Karpas-422 (cell line): ENCODE measurements around the gene PRG3. TPM values are rescaled to one million over a fixed set of nuclear protein-coding genes. Genes with fewer than 3 reads are reported as not detected.

ENCODE experiments used
- DNase-seq: peaks from one replicate; pipeline ENCODE4 v3.0.0-alpha.2; 2015
- H2AFZ ChIP-seq: fragments of 200-600 bp; sonication (generic); 2 replicates; pipeline ENCODE4 v1.6.1; 2014; ENCODE audit warnings: antibody characterized with exemption, low read length, mixed read lengths
- H3K27ac ChIP-seq: fragments of 200-600 bp; sonication (generic); 2 replicates; pipeline ENCODE4 v1.5.1; 2014; ENCODE audit warnings: mild to moderate bottlenecking, low read length, moderate library complexity
- H3K27me3 ChIP-seq: fragments of 200-600 bp; sonication (generic); 2 replicates; pipeline ENCODE4 v1.6.1; 2014; ENCODE audit warnings: low read length, mixed read lengths
- H3K36me3 ChIP-seq: fragments of 200-600 bp; sonication (generic); 2 replicates; pipeline ENCODE4 v1.6.1; 2014; ENCODE audit warnings: low read length, mixed read lengths; ENCODE audit not compliant: insufficient read depth
- H3K4me1 ChIP-seq: fragments of 200-600 bp; sonication (generic); 2 replicates; pipeline ENCODE4 v1.6.1; 2014; ENCODE audit warnings: mild to moderate bottlenecking, low read length, mixed read lengths
- H3K4me2 ChIP-seq: fragments of 200-600 bp; sonication (generic); 2 replicates; pipeline ENCODE4 v1.6.1; 2014; ENCODE audit warnings: low read length, low read depth, mild to moderate bottlenecking; ENCODE audit not compliant: poor library complexity, severe bottlenecking
- H3K4me3 ChIP-seq: fragments of 200-600 bp; sonication (generic); 2 replicates; pipeline ENCODE4 v1.5.1; 2014; ENCODE audit warnings: mild to moderate bottlenecking, antibody characterized with exemption, low read length, mixed read lengths
- H3K79me2 ChIP-seq: fragments of 200-600 bp; sonication (generic); 2 replicates; pipeline ENCODE4 v1.6.1; 2014; ENCODE audit warnings: mild to moderate bottlenecking, low read length, mixed read lengths
- H3K9ac ChIP-seq: fragments of 200-600 bp; sonication (generic); 2 replicates; pipeline ENCODE4 v1.6.0; 2014; ENCODE audit warnings: low read length
- H3K9me2 ChIP-seq: fragments of 200-600 bp; sonication (generic), shearing (Covaris generic); replicated peaks from 2 replicates; pipeline ENCODE4 v1.6.0; 2014; ENCODE audit warnings: mild to moderate bottlenecking, low read length, moderate library complexity; ENCODE audit not compliant: insufficient read depth
- H3K9me3 ChIP-seq: fragments of 300-700, 200-600 bp; sonication (generic); 2 replicates; pipeline ENCODE4 v1.6.1; 2014; ENCODE audit warnings: low read length, mixed read lengths
- H4K20me1 ChIP-seq: fragments of 200-600 bp; sonication (generic); 2 replicates; pipeline ENCODE4 v1.6.1; 2014; ENCODE audit warnings: mild to moderate bottlenecking, antibody characterized with exemption, low read length, low read depth; ENCODE audit not compliant: insufficient read depth
- total RNA-seq: library from RNA; depleted of rRNA; stranded (reverse); fragments of >200 nt; shearing (Covaris generic); gene quantifications from 2 replicates; pipeline ENCODE4 v1.2.3, GENCODE V29; 2014; ENCODE audit warnings: low replicate concordance

Gene PRG3
- total RNA-seq, 1 experiment from 2014 or later, result not detected

DNA sequence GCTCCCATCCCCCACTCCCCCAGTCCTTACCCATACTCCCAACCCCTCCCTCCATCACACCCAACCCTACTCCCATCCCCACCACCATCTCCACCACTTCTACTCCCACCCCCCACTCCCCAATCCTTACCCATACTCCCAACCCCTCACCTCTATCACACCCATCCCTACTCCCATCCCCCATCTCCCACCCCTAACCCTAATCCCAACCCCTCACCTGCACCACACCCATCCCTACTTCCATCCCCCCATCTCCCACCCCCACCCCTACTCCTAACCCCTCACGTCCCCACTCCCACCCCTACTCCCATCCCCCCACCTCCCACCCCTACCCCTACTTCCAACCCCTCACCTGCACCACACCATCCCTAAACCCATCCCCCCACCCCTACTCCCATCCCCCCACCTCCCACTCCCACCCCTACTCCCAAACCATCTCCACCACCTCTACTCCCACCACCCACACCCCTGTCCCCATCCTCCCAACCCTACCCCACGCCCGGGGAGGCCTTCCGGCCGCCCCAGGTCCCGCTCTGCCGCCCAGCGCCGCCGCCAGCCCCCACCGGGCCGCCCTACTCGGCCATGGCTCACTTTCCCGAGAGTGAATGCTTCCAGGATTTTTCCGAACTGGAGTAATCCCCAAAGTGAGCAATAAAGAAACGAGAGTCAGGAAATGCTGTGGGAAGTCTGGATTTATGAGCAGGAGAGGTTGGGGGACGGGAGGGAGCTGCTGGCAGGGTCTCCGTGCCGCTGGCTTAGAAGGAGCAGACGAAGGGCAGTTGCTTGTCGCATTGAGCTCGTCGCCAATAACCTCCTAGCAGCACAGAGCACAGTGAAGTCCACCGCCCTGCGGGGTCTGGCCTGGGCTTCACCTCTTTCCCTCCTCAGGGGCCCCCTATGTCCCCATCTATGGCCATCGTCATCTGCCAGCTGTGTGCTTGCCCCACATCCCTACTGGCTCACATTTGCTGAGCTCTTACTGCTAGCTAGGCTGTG lies 4.6 kb downstream of the PRG3 start:
- H3K4me3 ChIP-seq, result no peak overlapping the region
- no peaks in the 10 kb centered on the region for H3K9me2 ChIP-seq
- no peaks in the 10 kb centered on the region for H3K4me1 ChIP-seq
- H3K27ac ChIP-seq, result no peak overlapping the region
- H3K4me2 ChIP-seq, result no peak overlapping the region
- H3K9me3 ChIP-seq, result no peaks in the 10 kb centered on the region
- H3K79me2 ChIP-seq, result no peaks in the 10 kb centered on the region
- H3K9ac ChIP-seq, result no peak overlapping the region
- H3K27me3 ChIP-seq, result no peaks in the 10 kb centered on the region
- no peak overlapping the region for H2AFZ ChIP-seq
- no peaks in the 10 kb centered on the region for H4K20me1 ChIP-seq
- no peaks in the 10 kb centered on the region for H3K36me3 ChIP-seq
- DNase-seq, result no peak

DNA sequence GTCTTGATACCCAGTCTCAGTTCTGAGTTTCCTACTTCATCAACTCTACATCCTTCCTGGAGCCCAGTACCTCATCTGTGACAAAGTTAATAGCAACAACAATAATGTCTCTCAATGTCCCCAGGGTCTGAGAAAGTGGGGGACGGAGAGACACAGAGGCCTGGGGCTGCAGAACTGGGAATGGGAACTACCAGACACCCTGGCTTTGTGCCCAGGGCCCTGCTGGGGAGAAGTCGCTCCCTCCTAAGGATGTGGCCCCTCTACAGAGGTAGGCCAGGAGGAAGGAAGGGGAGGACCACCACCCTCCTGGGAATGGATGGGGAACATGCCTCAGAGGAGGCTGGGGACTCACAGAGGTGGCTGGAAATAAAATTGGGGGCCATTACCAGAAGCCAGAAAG lies 5.5 kb downstream of the PRG3 start:
- H3K27ac ChIP-seq, result no peak overlapping the region

DNA sequence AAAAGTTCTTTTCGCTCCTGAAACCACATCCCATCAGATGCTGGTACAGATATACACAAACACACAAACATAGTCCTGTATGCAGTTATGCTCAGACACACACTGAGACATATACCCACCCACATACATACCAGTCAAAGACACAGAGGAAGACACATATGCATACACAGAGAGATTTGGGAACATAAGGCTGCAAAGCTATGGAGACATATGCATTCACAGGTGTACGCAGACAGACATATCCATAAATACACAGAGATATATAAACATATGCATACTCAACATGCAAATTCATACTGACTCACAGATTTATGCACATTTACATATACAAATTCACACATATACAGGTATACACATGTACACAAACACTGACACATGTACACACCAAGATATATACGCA lies 6.0 kb downstream of the PRG3 start:
- H3K9me2 ChIP-seq, result no peaks in the 10 kb centered on the region
- H3K4me1 ChIP-seq, result no peaks in the 10 kb centered on the region
- no peaks in the 10 kb centered on the region for H3K27me3 ChIP-seq
- no peaks in the 10 kb centered on the region for H4K20me1 ChIP-seq
- no peaks in the 10 kb centered on the region for H3K79me2 ChIP-seq
- no peaks in the 10 kb centered on the region for H3K36me3 ChIP-seq
- H3K9me3 ChIP-seq, result no peaks in the 10 kb centered on the region
- no peak overlapping the region for H3K4me3 ChIP-seq
- H3K9ac ChIP-seq, result no peak overlapping the region
- DNase-seq, result no peak
- H3K4me2 ChIP-seq, result no peak overlapping the region
- H2AFZ ChIP-seq, result no peak overlapping the region
- no peak overlapping the region for H3K27ac ChIP-seq

More for the DNA sequence above, 5.5 kb downstream of the PRG3 start:
- Histone ChIP-seq H3K9me3 (no peaks in the 10 kb centered on the region), H3K4me2 (no peak overlapping the region), H3K9me2 (no peaks in the 10 kb centered on the region), H4K20me1 (no peaks in the 10 kb centered on the region), H3K4me1 (no peaks in the 10 kb centered on the region), H2AFZ (no peak overlapping the region), H3K9ac (no peak overlapping the region), H3K79me2 (no peaks in the 10 kb centered on the region), H3K36me3 (no peaks in the 10 kb centered on the region), H3K27me3 (no peaks in the 10 kb centered on the region), H3K4me3 (no peak overlapping the region)
- DNase-seq, result no peak

DNA sequence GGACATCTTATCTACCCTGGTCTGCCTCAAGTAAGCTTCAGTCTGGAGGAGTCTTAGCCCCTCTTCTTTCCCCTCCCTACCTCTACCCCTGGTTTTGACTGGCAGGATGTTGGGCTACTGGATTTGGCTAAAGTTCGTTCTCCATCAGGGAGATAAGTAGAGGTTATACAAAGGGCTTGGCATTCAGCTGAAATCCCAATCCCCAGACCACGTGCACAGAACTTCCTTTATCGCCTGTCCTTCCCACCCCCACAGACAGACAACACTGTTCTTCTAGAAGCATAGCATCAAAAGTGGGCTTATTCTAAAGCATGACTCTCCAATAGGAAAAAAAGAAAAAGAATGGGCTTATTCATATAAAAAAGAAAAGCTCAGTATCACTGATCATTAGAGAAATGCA lies 7.8 kb downstream of the PRG3 start:
- Histone ChIP-seq H3K27me3 (no peaks in the 10 kb centered on the region), H3K4me3 (no peak overlapping the region), H3K79me2 (no peaks in the 10 kb centered on the region), H3K4me1 (no peaks in the 10 kb centered on the region), H3K9me2 (no peaks in the 10 kb centered on the region), H3K9ac (no peak overlapping the region), H2AFZ (no peak overlapping the region), H3K27ac (no peak overlapping the region), H3K9me3 (no peaks in the 10 kb centered on the region), H3K4me2 (no peak overlapping the region), H4K20me1 (no peaks in the 10 kb centered on the region), H3K36me3 (no peaks in the 10 kb centered on the region)
- DNase-seq, result no peak

DNA sequence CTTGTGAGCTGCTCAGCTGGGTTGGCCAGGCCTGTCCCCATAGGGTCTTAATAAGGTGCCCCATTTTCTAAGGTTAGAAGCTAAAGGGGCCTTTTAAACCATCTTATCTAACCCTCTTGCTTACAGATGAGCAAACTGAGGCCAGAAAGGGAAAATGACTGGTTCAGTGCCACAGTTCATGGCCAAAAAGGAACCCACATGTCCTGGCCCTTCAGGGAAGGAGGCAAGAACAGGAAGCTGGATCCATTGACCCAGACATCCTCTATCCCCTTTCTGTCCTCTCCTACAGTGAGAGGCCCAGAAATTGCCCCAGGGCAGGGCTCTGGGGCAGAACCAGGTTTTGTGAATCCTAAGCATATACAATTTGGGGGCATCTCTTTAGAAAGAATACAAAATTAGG lies 10.0 kb downstream of the PRG3 start:
- H3K9me3 ChIP-seq, result no peaks in the 10 kb centered on the region
- DNase-seq, result no peak
- no peaks in the 10 kb centered on the region for H3K36me3 ChIP-seq
- no peak overlapping the region for H3K4me2 ChIP-seq
- H4K20me1 ChIP-seq, result no peaks in the 10 kb centered on the region
- no peak overlapping the region for H3K9ac ChIP-seq
- no peak overlapping the region for H3K4me3 ChIP-seq
- no peaks in the 10 kb centered on the region for H3K27me3 ChIP-seq
- no peaks in the 10 kb centered on the region for H3K79me2 ChIP-seq
- no peak overlapping the region for H3K27ac ChIP-seq
- H3K4me1 ChIP-seq, result peaks cover 5% of the 10 kb centered on the region
- no peaks in the 10 kb centered on the region for H3K9me2 ChIP-seq
- no peak overlapping the region for H2AFZ ChIP-seq

DNA sequence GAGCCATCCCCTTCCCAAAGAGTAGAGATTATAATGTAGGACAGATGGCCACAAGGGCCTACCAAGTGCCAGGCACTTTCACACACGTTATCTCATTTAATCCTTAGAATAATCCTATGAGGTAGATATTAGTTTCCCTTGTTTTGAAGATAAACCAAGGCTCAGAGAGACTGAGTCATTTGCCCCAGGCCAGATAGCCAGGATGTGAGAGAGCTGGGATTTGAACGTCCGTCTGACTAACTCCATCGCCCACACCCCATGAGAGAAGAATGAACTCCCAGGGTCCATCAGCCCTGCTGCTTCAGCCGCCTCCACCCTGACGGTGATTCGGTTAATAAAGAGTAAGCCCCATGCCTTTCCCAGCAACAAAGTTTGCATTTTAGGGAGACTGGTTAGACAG lies 10.7 kb downstream of the PRG3 start:
- Histone ChIP-seq H3K9me3 (no peaks in the 10 kb centered on the region), H3K27ac (no peak overlapping the region), H4K20me1 (no peaks in the 10 kb centered on the region), H3K27me3 (no peaks in the 10 kb centered on the region), H3K36me3 (no peaks in the 10 kb centered on the region), H3K4me3 (no peak overlapping the region), H3K9me2 (no peaks in the 10 kb centered on the region), H3K4me2 (no peak overlapping the region), H2AFZ (no peak overlapping the region), H3K4me1 (peaks cover 10% of the 10 kb centered on the region), H3K9ac (no peak overlapping the region), H3K79me2 (no peaks in the 10 kb centered on the region)
- no peak for DNase-seq

DNA sequence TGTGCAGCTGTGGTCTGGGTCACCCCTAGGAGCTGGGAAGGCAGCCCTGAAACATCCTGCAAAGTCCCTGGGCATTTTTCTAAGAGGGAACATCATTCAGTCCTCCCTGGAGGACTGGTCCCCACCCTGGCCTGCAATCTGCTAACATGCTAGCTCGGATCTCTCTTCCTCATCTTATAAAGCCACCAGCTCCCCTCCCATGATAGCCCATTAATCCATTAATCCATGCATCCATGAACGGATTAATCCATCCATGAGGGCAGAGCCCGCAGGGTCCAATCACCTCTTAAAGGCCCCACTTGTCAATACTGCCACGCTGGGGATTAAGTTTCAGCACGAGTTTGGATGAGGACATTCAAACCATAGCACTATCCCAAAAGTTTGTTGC lies 12.1 kb downstream of the PRG3 start:
- Histone ChIP-seq H3K9ac (no peak overlapping the region), H3K27me3 (no peaks in the 10 kb centered on the region), H3K4me3 (no peak overlapping the region), H4K20me1 (no peaks in the 10 kb centered on the region), H3K36me3 (no peaks in the 10 kb centered on the region), H3K9me2 (no peaks in the 10 kb centered on the region), H3K4me2 (no peak overlapping the region), H2AFZ (no peak overlapping the region), H3K9me3 (no peaks in the 10 kb centered on the region), H3K27ac (no peak overlapping the region), H3K4me1 (peaks cover 10% of the 10 kb centered on the region), H3K79me2 (no peaks in the 10 kb centered on the region)
- DNase-seq, result no peak

DNA sequence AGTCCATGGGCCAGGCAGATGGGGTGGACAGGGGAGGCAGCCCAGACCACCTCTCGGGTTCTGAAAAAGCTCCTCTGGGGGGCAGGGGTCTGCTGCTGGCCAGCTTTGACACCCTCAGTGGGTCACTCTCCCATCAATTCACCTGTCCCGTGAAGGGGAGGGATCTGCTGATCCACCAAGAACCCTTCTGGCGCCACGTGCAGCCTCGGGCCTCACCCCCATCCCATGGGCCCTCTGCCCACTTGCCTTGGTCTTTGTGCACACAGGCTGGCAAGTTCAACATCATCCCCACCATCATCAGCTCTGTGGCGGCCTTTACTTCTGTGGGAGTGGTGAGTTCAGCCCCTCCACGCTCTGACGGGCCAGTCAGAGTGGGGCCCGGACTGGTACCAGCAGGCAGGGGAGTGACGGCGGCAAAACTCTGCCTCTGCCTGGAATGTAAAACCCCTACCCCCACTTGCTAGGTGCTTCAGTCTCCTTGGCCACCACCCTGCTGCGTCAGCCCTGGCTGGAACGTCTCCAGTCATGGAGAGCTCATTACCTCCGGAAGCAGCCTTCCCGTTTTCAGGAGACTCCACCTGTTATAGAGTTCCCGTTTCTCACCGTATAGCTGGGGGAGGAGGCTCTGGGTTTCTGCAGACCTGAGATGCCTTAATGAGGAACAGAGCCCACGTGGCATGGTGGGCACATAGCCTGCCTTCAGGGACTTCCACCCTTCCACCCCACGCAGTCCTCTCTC lies 12.7 kb downstream of the PRG3 start:
- H3K27ac ChIP-seq, result no peak overlapping the region
- H3K9me3 ChIP-seq, result no peaks in the 10 kb centered on the region
- no peaks in the 10 kb centered on the region for H3K36me3 ChIP-seq
- H3K27me3 ChIP-seq, result no peaks in the 10 kb centered on the region
- H4K20me1 ChIP-seq, result no peaks in the 10 kb centered on the region
- no peak overlapping the region for H3K9ac ChIP-seq
- no peaks in the 10 kb centered on the region for H3K79me2 ChIP-seq
- peaks cover 10% of the 10 kb centered on the region for H3K4me1 ChIP-seq
- no peaks in the 10 kb centered on the region for H3K9me2 ChIP-seq
- DNase-seq, result no peak
- no peak overlapping the region for H2AFZ ChIP-seq
- H3K4me3 ChIP-seq, result no peak overlapping the region
- H3K4me2 ChIP-seq, result no peak overlapping the region
